H1 (cell line): ENCODE results near the gene TLCD3A. TPM values are rescaled to one million over a fixed set of nuclear protein-coding genes. Genes with fewer than 3 reads are reported as not detected.
"Not testable (repeated sequence)": the region's sequence is repeated elsewhere in the genome, so short reads cannot be mapped to it uniquely, and the experiment has no call there.

Source experiments
- CTCF ChIA-PET: fragments of 300-600 bp; sonication (Branson Sonifier 250); formaldehyde crosslinking; loops from one replicate; lab custom pipeline; 2021; ENCODE audit not compliant: partially characterized antibody; lab: Charles Lee
- POLR2A ChIA-PET: fragments of 300-600 bp; sonication (Branson Sonifier 250); formaldehyde crosslinking; loops from one replicate; lab custom pipeline; 2021; ENCODE audit warnings: inconsistent platforms; ENCODE audit not compliant: partially characterized antibody; lab: Charles Lee
- DNase-seq, 2 experiments: peaks; one replicate each; pipeline versions ENCODE4 v3.0.0 to v3.0.0-alpha.2; 2010 to 2022; ENCODE audit warnings: low spot score in 2 of 2, low read depth in 1 of 2, mixed read lengths in 1 of 2
- FAIRE-seq: peaks from 2 replicates; lab custom pipeline; 2011; peaks lifted over from hg19 to GRCh38; lab: Jason Lieb, UNC
- H2AFZ ChIP-seq: 2 replicates; pipeline ENCODE4 v1.8.1; 2012; ENCODE audit warnings: low read length, inconsistent platforms
- H2AK5ac ChIP-seq: 2 replicates; pipeline ENCODE4 v1.6.1; 2013; ENCODE audit warnings: low read depth, low read length
- H2BK120ac ChIP-seq: replicated peaks from 2 replicates; pipeline ENCODE3; 2013; ENCODE audit warnings: low read depth, low read length, inconsistent platforms
- H2BK12ac ChIP-seq: 2 replicates; pipeline ENCODE4 v1.6.1; 2013; ENCODE audit warnings: low read depth, low read length
- H2BK15ac ChIP-seq: 2 replicates; pipeline ENCODE4 v1.6.1; 2013; ENCODE audit warnings: low read length
- H2BK20ac ChIP-seq: 2 replicates; pipeline ENCODE4 v1.6.1; 2013; ENCODE audit warnings: low read length
- H2BK5ac ChIP-seq: 2 replicates; pipeline ENCODE4 v1.6.1; 2013; ENCODE audit warnings: low read depth, low read length
- H3K14ac ChIP-seq: 2 replicates; pipeline ENCODE4 v1.6.1; 2013; ENCODE audit warnings: inconsistent platforms; ENCODE audit not compliant: insufficient read length
- H3K18ac ChIP-seq: 2 replicates; pipeline ENCODE4 v1.6.1; 2013; ENCODE audit warnings: low read length; ENCODE audit errors: extremely low read depth
- H3K23ac ChIP-seq: 2 replicates; pipeline ENCODE4 v1.6.1; 2013; ENCODE audit warnings: inconsistent platforms; ENCODE audit not compliant: insufficient read length
- H3K23me2 ChIP-seq: 2 replicates; pipeline ENCODE4 v1.6.1; 2013; ENCODE audit warnings: low read depth, low read length
- H3K27ac ChIP-seq: 2 replicates; pipeline ENCODE4 v1.6.1; 2011; ENCODE audit warnings: low read depth, low read length, inconsistent platforms
- H3K27me3 ChIP-seq, 4 experiments: replicated peaks in 1 of 4; 1 replicate in 1 of 4; 2 replicates in 3 of 4; pipeline versions ENCODE4 v1.6.1 to v1.8.1; 2011 to 2013; ENCODE audit warnings: low read length in 3 of 4, mild to moderate bottlenecking in 3 of 4, inconsistent platforms in 2 of 4, mixed read lengths in 2 of 4, moderate library complexity in 1 of 4; ENCODE audit not compliant: control insufficient read depth in 3 of 4, insufficient read depth in 3 of 4; ENCODE audit errors: extremely low read depth in 1 of 4
- H3K36me3 ChIP-seq, 4 experiments: 2 replicates each; pipeline versions ENCODE4 v1.6.1 to v1.8.1; 2011 to 2013; ENCODE audit warnings: mild to moderate bottlenecking in 4 of 4, low read length in 3 of 4, moderate library complexity in 2 of 4, control low read depth in 1 of 4, inconsistent platforms in 1 of 4; ENCODE audit not compliant: insufficient read depth in 4 of 4, control insufficient read depth in 2 of 4
- H3K4ac ChIP-seq: replicated peaks from 2 replicates; pipeline ENCODE3; 2013; ENCODE audit warnings: low read length, low read depth, mixed read lengths, inconsistent platforms; ENCODE audit not compliant: insufficient read length
- H3K4me1 ChIP-seq, 4 experiments: replicated peaks in 1 of 4; 1 replicate in 1 of 4; 2 replicates in 3 of 4; pipeline versions ENCODE4 v1.6.1 to v1.8.1; 2011 to 2013; ENCODE audit warnings: low read length in 3 of 4, inconsistent platforms in 2 of 4, mixed read lengths in 1 of 4; ENCODE audit not compliant: insufficient read depth in 4 of 4, control insufficient read depth in 3 of 4
- H3K4me2 ChIP-seq, 2 experiments: 2 replicates each; pipeline versions ENCODE4 v1.6.1 to v1.8.1; 2011 to 2013; ENCODE audit warnings: low read depth in 2 of 2, low read length in 2 of 2, control low read depth in 1 of 2, inconsistent platforms in 1 of 2, mild to moderate bottlenecking in 1 of 2; ENCODE audit not compliant: insufficient read depth in 1 of 2
- H3K4me3 ChIP-seq, 4 experiments: fragments of 200-600, 300-600 bp in 1 of 4; sonication (generic), shearing (Covaris generic), sonication (Bioruptor Twin) in 1 of 4; 2 replicates each; pipeline versions ENCODE4 v1.5.1 to v1.8.1; 2011 to 2016; ENCODE audit warnings: low read length in 4 of 4, low read depth in 3 of 4, control low read depth in 2 of 4, inconsistent platforms in 2 of 4, mild to moderate bottlenecking in 2 of 4, mixed read lengths in 1 of 4, moderate library complexity in 1 of 4; ENCODE audit not compliant: insufficient read depth in 2 of 4; ENCODE audit errors: extremely low read depth in 1 of 4
- H3K56ac ChIP-seq: replicated peaks from 2 replicates; pipeline ENCODE3; 2013; ENCODE audit warnings: low read depth, mild to moderate bottlenecking, mixed read lengths, low read length, inconsistent platforms; ENCODE audit not compliant: insufficient read length
- H3K79me1 ChIP-seq: 2 replicates; pipeline ENCODE4 v1.6.1; 2013; ENCODE audit warnings: low read depth, low read length, control low read depth
- H3K79me2 ChIP-seq, 2 experiments: 2 replicates each; pipeline versions ENCODE4 v1.6.1 to v1.8.1; 2012 to 2013; ENCODE audit warnings: low read length in 2 of 2, mild to moderate bottlenecking in 2 of 2, inconsistent platforms in 1 of 2; ENCODE audit not compliant: insufficient read depth in 2 of 2, control insufficient read depth in 1 of 2
- H3K9ac ChIP-seq, 4 experiments: replicated peaks in 1 of 4; 1 replicate in 1 of 4; 2 replicates in 3 of 4; pipeline versions ENCODE4 v1.6.1 to v1.8.1; 2011 to 2013; ENCODE audit warnings: low read depth in 3 of 4, low read length in 3 of 4, control low read depth in 2 of 4, mild to moderate bottlenecking in 2 of 4, moderate library complexity in 2 of 4, inconsistent platforms in 1 of 4; ENCODE audit errors: extremely low read depth in 1 of 4
- H3K9me3 ChIP-seq, 2 experiments: 2 replicates each; pipeline versions ENCODE4 v1.6.1 to v1.8.1; 2012 to 2013; ENCODE audit warnings: mild to moderate bottlenecking in 2 of 2, moderate library complexity in 2 of 2, control low read depth in 1 of 2, inconsistent platforms in 1 of 2, low read depth in 1 of 2, low read length in 1 of 2, mixed read lengths in 1 of 2; ENCODE audit not compliant: insufficient read depth in 2 of 2
- H4K20me1 ChIP-seq, 2 experiments: replicated peaks in 1 of 2; 2 replicates each; pipeline versions ENCODE3 to v1.8.1; 2011 to 2013; ENCODE audit warnings: inconsistent platforms in 2 of 2, low read length in 2 of 2, mild to moderate bottlenecking in 1 of 2; ENCODE audit not compliant: insufficient read depth in 2 of 2, control insufficient read depth in 1 of 2
- H4K5ac ChIP-seq: 2 replicates; pipeline ENCODE4 v1.6.1; 2013; ENCODE audit warnings: low read length, low read depth, mixed read lengths, inconsistent platforms; ENCODE audit not compliant: insufficient read length
- H4K8ac ChIP-seq: 2 replicates; pipeline ENCODE4 v1.8.0; 2013; ENCODE audit warnings: mild to moderate bottlenecking, moderate library complexity, low read length, inconsistent platforms; ENCODE audit not compliant: insufficient read depth; ENCODE audit errors: extremely low read depth
- H4K91ac ChIP-seq: replicated peaks from 2 replicates; pipeline ENCODE3; 2013; ENCODE audit warnings: low read length, mixed read lengths, inconsistent platforms; ENCODE audit not compliant: insufficient read length
- CEBPB ChIP-seq: IDR thresholded peaks from 2 replicates; pipeline ENCODE4 v1.6.1; 2012; ENCODE audit warnings: low read depth, low read length
- CHD2 ChIP-seq: IDR thresholded peaks from 2 replicates; pipeline ENCODE4 v1.6.1; 2012; ENCODE audit warnings: low read length, improper control_type of control experiment
- POLR2A ChIP-seq, 2 experiments: IDR thresholded peaks; 1 replicate in 1 of 2; 2 replicates in 1 of 2; pipeline ENCODE4 v1.6.1; 2011; ENCODE audit warnings: low read depth in 2 of 2, low read length in 2 of 2, mild to moderate bottlenecking in 2 of 2; ENCODE audit errors: control extremely low read depth in 1 of 2
- POLR2AphosphoS5 ChIP-seq: IDR thresholded peaks from 2 replicates; pipeline ENCODE4 v1.6.1; 2011; ENCODE audit warnings: low read depth, low read length
- SP1 ChIP-seq: IDR thresholded peaks from 2 replicates; pipeline ENCODE4 v1.6.1; 2011; ENCODE audit warnings: low read depth, low read length
- SP2 ChIP-seq: IDR thresholded peaks from 2 replicates; pipeline ENCODE4 v1.6.1; 2012; ENCODE audit warnings: mild to moderate bottlenecking, low read length, inconsistent platforms
- TAF1 ChIP-seq: IDR thresholded peaks from 2 replicates; pipeline ENCODE4 v1.6.1; 2011; ENCODE audit warnings: mild to moderate bottlenecking, low read depth, low read length
- WGBS, 2 experiments: shearing (Covaris generic) in 1 of 2; methylation state at CpG; one replicate each; pipeline versions ENCODE4 v1.1.6 to v1.1.7; 2013 to 2015; ENCODE audit warnings: low lambda C conversion rate in 2 of 2, mixed read lengths in 2 of 2, inconsistent platforms in 1 of 2, low coverage in 1 of 2, missing lambda C conversion rate in 1 of 2; ENCODE audit not compliant: insufficient replicate concordance in 2 of 2, insufficient coverage in 1 of 2, insufficient read length in 1 of 2; ENCODE audit errors: extremely low coverage in 1 of 2, missing lambda C conversion rate in 1 of 2; 5-methylcytosine and 5-hydroxymethylcytosine counted together
- polyA plus RNA-seq, 7 experiments: library from polyadenylated mRNA; depleted of rRNA in 3 of 7; stranded (reverse) in 5 of 7; unstranded in 2 of 7; fragments of >200 nt in 5 of 7; fragments of 200-250 nt in 2 of 7; gene quantifications; 1 replicate in 5 of 7; 2 replicates in 1 of 7; 4 replicates in 1 of 7; pipeline versions ENCODE4 v1.2.1 to v1.2.3, GENCODE V29; 2011 to 2013; ENCODE audit warnings: missing spikeins in 2 of 7, mixed read lengths in 2 of 7
- total RNA-seq: library from RNA; stranded (reverse); fragmentation: NEBNext Ultra II Directional; extraction: Animal tissue kit (Norgen Biotek cat#: 25700); gene quantifications from 2 replicates; pipeline ENCODE4 v1.2.1, GENCODE V29; 2021
- TF ChIP-seq, protein P1 (sequence below): IDR thresholded peaks from 2 replicates; pipeline ENCODE4 v1.6.1; 2012; ENCODE audit warnings: inconsistent platforms

TLCD3A gene
- total and polyA plus RNA-seq, 2 of the 8 experiments (the other 6 are each of a cell fraction or from before 2014, with no cell fraction given), result 26.1 to 48.8 TPM

DNA sequence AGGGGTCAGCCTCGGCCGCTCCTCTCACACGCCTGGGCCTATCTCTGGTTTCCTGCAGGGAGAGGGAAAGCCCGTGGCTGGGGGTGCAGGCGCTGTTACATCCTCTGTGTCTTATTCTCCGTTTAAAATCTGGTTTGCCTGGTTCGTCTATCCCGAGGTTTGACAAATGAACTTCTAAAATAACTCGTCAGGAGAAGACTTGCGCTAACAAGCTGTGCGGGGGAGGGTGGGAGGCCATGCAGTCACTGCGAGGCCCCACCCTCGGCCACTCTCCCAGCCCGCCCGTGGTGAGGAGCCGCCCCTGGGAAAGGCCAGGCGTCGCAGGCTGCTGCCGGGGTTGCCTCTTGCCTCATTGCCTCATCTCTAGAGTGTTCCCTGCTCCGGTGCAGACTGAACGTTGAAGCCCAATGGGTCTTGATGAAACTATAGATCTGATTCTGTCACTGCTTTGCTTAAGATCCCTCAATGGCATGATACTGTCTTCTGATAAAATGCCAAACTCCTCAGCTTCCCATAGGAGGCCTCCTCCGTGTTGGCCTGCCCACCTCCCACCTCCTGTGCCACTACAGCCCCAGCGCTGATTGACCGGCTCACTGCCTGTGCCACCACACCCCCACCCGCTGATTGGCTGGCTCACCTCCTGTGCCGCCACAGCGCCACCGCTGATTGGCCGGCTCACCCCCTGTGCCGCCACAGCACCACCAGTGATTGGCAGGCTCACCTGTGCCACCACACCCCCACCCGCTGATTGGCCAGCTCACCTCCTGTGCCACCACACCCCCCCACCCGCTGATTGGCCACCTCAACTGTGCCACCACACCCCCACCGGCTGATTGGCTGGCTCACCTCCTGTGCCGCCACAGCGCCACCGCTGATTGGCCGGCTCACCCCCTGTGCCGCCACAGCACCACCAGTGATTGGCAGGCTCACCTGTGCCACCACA, 57.8 kb downstream of the TLCD3A start:
- not testable (repeated sequence) for H2AFZ ChIP-seq, H3K4ac ChIP-seq, H3K56ac ChIP-seq, H4K91ac ChIP-seq, H2BK120ac ChIP-seq, H2BK15ac ChIP-seq, H4K5ac ChIP-seq, H2BK20ac ChIP-seq, H3K79me2 ChIP-seq, H3K18ac ChIP-seq, H2AK5ac ChIP-seq, H3K79me1 ChIP-seq, H3K9me3 ChIP-seq, H3K27me3 ChIP-seq, H3K23me2 ChIP-seq, H2BK12ac ChIP-seq, H3K23ac ChIP-seq, H4K8ac ChIP-seq, H3K14ac ChIP-seq, H4K20me1 ChIP-seq
- ChIA-PET CTCF (interaction anchor here (1.0 to 17.5 kb wide), 6 partner anchors 9 to 206 kb away, joined by 3 to 258 read pairs (median 4); partner anchors contain the start of genes NXN and TIMM22), POLR2A (interaction anchor here (0.7 to 4.1 kb wide), 11 partner anchors 8 to 207 kb away, joined by 3 to 21 read pairs (median 5); partner anchors contain the start of genes GLOD4, MRM3 and TIMM22)
- 0 out of 2 replicates have a peak overlapping the region, but pooled peaks have one; percentile 25 for H3K27ac ChIP-seq
- 55% methylated on average over 29 of the region's 38 CpGs; no CpG with 5 or more reads in 1 of the 2 experiments for WGBS, 2 experiments
- H3K4me1 ChIP-seq, result peaks cover 0 to 10% (median 3%) of the 10 kb centered on the region in 4 experiments; a peak in 6 of 7 replicates
- H3K4me2 ChIP-seq, result peak overlapping the region; percentile 39 to 62
- FAIRE-seq (peak; percentile 97), DNase-seq (peak; percentile 78 to 82)
- H3K36me3 ChIP-seq, result peaks cover 4 to 21% (median 13%) of the 10 kb centered on the region in 4 experiments; a peak in 7 of 8 replicates
- 0 out of 2 replicates have a peak overlapping the region, but pooled peaks have one; percentile 52 for H2BK5ac ChIP-seq
- peak overlapping the region in 1 of 4 experiments; percentile 39; a peak in 3 of 8 replicates for H3K4me3 ChIP-seq
- peak overlapping the region in 2 of 4 experiments; percentile 42 to 49; a peak in 3 of 7 replicates for H3K9ac ChIP-seq
- TF ChIP-seq, protein P1, sequence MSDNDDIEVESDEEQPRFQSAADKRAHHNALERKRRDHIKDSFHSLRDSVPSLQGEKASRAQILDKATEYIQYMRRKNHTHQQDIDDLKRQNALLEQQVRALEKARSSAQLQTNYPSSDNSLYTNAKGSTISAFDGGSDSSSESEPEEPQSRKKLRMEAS, result peak; percentile 17; the same call in 1 of the 2 replicates
- 0 out of 2 replicates have a peak, but pooled peaks have one; percentile 43 for TF ChIP-seq TAF1
- peak; percentile 23; the same call in 1 of the 2 replicates for TF ChIP-seq SP2
- peak; percentile 41; the same call in 1 of the 2 replicates for TF ChIP-seq CEBPB
- peak; percentile 77 for TF ChIP-seq CHD2
- peak; percentile 53; the same call in 1 of the 2 replicates for TF ChIP-seq POLR2AphosphoS5
- TF ChIP-seq POLR2A (IDR thresholded peaks at IDR 0.05; ENCODE audit: control extremely low read depth in 1 of 2, low read depth in 2 of 2, low read length in 2 of 2), result peak in 1 of 2 experiments; percentile 52
- peak; percentile 89 for TF ChIP-seq SP1
